HG03108 (cell line): ENCODE results near the gene APOL6.
"Not testable (repeated sequence)": the region's sequence is repeated elsewhere in the genome, so short reads cannot be mapped to it uniquely, and the experiment has no call there.

Source experiments
- ATAC-seq: cut with Tn5 transposase; IDR thresholded peaks from one replicate; pipeline ENCODE4 v1.9.1; 2021; ENCODE audit warnings: moderate library complexity; ENCODE audit not compliant: unreplicated experiment

The APOL6 gene

DNA sequence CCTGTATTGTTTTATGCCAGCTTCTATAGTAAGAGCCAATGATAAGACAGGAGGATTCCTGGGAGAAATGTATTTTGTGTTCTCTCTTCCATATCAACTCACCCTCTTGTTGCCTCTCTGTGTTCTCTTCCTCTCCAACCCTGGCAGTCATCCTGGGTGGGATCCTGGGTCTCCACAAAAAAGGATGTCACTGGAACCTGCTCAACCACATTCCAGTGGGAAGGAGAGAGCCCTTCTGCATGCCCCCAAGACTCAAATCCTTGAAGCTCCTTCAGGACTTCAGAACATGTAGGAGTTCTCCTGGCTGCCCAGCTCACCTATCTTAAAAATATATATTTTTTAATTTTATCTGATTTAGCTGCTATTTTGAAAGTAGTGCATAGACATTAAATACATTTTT, 26.1 kb downstream of the APOL6 start:
- ATAC-seq, result no peak

DNA sequence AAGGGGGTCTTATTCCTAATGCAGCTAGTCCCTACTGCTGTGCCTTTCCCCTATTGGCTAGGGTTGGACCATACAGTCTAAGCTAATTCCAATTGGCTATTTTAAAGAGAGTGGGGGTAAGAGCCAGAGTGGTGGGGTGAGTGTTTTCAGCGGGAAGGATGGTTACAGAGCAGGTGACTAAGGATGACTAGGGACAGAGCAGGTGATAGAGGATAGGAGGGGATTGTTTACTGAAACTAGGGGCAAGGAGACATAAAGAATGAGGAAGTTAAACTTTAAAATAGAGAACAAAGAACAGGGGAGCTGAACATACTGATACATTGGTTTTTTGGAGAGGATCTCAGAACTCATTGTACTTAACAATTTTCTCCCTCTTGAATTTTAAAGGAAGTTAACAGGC, 27.8 kb downstream of the APOL6 start:
- ATAC-seq, result not testable (repeated sequence)

DNA sequence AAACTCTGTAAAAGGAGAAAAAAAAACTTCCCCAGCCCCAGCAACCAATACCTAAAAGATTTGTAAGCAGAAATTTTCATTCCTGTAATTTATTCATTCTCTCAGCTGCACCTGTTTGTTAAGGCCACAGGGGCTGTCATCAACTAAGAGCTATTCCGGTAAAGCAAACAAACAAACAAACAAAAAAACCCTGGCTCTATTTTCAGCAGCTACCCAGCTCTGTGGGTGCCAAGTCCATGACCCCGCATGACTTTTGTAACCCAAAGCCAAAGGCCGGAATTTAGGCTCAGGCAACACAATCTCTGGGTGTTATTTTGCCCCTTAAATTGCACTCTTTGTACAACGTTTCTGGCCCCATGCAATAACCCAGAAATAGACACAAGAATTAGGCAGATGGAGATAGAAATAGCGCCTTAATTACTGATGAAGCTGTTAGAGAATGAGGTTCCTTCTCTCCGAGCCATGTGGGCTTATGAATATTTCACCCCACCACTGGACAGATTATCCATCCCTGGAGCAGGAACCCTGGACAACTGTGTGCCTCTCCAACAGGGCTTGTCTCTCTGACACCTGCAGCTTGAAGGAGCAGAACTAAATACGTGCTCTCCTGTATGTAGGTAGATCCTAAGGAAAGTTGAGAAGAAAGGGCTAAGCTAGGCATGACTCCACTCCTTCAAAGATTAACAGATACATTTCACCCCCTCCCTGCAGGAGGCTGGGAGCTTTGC, 29.4 kb downstream of the APOL6 start:
- no peak for ATAC-seq

DNA sequence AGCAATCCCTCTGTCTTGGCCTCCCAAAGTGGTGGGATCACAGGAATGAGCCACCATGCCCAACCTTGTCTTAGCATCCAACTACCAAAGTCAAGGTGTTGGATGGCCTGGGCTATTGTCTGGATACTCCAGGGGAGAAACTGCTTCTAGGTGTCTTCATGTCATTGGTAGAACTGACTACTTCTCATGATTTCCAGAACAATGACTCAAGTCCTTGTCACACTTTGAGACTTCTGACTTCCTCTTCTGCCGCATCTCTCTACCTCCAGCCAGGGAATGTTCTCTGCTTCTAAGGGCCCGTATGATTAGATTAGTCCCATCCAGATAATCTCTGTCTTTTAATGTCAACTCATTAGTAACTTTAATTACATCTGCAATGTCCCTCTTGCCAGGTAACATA, 30.6 kb downstream of the APOL6 start:
- no peak for ATAC-seq

DNA sequence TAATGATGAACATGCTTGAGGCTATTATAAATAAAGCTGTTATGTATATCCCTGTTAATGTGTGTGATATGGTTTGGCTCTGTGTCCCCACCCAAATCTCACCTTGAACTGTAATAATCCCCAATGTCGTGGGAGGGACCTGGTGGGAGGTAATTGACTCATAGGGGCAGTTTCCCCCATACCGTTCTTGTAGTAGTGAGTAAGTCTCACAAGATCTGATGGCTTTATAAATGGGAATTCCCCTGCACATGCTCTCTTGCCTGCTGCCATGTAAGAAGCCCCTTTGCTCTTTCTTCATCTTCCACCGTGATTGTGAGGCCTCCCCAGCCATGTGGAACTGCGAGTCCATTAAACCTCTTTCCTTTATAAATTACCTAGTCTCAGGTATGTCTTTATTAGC, 31.2 kb downstream of the APOL6 start:
- ATAC-seq, result not testable (repeated sequence)

DNA sequence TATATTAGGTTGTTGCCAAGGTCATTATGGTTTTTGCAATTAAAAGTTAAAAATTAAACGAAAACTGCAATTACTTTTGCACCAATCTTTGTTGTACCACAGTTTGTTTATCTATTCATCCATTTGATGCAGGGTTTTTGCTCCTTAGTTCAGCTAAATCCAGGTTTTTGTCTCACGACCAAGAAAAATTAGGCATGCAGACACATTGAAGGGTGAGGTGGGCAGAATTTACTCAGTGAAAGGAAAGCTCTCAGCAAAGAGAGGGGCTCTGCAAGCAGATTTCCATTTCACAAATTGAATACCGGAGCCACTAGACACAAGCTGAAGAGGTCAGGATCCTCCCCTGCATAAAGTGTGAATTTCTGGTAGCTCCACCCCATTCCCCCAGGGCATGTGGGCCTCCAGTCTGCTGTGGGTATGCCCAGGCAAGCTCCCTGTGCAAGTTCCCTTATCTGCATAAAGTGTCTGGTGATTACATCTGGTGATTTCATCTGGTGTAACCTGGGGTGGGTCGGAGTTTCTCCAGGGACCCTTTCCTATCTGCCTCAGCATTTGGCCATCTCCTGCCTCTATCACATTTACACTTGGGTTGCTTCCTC, 33.3 kb downstream of the APOL6 start:
- ATAC-seq, result no peak

DNA sequence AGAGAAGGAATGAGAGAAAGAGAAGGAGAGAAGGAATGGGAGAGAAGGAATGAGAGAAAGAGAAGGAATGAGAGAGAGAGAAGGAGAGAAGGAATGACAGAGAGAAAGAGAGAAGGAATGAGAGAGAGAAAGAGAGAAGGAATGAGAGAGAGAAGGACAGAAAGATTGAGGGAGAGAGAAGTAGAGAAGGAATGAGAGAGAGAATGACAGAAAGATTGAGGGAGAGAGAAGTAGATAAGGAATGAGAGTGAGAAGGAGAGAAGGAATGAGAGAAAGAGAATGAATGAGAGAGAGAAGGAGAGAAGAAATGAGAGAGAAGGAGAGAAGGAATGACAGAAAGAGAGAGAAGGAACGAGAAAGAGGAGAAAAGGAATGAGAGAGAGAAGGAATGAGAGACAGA, 35.3 kb downstream of the APOL6 start:
- no peak for ATAC-seq

DNA sequence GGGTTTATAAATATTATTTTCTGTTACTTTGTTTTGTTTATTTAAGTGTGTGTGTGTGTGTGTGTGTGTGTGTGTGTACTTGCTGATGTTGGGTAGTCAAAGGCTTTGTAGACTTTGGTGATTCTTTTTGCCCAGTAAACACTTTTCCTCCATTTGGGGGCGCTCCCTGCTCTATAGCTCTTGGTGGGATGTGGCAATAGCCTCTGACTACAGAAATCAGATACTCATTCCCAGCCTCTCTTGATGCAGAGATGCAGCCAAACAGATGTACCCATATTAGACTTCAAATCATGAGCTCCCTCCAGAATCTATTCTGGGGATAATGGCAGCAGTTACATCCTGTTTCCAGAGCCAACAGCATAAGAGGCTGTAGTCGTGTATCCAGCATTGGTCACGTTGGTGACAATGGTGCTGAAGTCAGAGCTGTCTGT, 36.0 kb downstream of the APOL6 start:
- no peak for ATAC-seq

DNA sequence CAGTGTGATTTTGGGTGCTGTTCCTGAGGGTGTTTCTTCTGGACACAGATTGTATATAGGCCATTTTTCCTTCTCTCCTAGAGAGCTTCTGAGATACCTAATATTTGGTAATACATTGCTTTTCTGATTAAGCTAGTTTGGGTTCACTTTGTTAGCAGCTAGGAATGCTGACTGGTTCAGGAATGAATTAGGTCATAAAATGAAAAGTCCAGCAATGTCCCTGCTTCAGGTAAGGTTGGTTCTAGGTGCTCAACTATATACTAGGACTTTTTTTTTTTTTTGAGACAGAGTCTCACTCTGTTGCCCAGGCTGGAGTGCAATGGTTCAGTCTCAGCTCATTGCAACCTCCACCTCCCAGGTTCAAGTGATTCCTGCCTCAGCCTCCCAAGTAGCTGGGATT, 36.5 kb downstream of the APOL6 start:
- no peak for ATAC-seq

DNA sequence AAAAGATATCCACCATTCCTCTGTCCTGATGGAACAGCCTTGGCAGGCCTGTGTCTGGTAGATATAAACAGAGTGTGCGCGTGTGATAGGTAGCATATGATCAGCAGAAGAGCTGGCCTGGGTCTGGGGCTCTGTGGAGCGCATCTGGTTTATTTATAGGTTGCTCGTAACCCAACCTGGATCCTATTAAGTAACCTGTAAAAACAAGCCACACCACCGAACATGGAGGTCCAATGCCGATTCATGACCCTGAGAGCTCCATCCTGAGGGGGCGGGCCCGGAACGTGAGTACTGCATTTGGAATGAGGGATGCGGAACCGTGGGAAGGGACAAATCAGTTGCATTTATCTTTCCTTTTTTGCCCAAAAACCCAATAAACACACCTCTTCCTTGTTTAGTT, 37.5 kb downstream of the APOL6 start:
- ATAC-seq, result no peak

DNA sequence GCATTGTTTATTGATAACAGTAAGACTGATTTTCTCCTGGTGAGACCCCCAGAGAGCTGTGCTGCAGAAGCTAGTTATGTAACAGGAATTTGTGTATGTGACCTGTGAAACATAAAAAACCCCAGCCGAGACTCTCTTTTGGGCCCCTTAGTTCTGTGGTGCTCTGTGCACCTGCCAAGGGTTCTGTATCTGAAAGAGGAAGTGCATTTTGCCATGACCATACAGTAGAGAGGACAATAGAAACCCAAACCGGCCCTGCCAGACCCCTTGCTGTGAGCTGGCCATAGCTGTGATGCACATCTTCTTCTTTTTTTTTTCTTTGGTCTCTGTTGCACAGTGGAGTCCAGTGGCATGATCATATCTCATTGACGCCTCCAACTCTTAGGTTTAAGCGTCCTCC, 38.1 kb downstream of the APOL6 start:
- no peak for ATAC-seq

DNA sequence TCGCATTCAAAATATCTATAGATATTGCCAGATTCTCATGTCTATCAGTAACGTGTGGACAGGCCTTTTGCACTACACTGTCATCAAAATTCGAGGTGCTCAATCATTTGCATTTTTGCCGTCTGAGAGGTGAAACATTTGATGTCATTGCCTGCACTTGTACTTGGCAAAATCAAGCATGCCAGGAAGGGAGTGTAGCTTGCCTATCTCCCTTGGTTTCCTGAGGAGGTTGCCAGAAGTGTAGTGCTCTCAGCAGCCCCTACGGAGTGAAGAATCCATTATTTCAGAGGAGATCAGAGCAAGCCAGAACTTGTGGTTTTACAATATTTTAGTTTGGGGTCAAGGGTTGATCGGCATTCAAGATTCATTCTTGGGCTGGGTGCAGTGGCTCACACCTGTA, 39.2 kb downstream of the APOL6 start:
- ATAC-seq, result no peak

DNA sequence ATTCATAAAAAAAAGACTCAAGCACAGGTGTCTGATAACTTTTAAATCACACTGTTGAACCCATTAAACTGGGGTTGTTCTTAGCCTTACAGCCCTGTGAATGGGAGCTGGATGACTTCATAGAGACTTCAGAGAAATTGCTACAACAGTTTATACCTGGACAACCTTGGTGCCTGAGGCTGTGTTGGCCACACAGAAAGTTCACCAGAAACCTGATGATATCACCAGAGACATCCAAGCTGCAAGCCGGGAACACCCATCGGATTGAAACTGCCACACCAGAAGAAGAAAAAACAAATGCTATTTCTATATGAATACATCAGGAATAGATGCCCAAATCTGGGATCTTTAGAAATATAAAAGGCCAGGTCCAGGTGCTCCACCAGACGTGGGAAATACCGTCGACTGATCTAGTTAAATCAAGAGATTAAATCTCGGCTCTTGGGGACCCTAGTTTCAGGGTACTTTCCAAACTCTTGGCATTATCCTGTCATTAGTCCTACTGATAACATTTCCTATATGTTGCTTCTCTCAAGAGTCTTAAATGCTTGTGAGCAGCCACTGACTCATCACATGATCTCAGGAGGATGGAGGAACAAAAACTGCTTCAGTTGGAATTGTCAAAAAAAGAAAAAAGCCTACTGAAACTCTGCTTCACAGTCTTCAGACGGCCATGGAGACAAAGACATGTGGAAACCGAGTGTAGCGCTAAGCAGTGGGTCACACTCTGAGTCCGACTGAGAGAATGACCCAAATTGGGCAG, 40.8 kb downstream of the APOL6 start:
- ATAC-seq, result no peak

DNA sequence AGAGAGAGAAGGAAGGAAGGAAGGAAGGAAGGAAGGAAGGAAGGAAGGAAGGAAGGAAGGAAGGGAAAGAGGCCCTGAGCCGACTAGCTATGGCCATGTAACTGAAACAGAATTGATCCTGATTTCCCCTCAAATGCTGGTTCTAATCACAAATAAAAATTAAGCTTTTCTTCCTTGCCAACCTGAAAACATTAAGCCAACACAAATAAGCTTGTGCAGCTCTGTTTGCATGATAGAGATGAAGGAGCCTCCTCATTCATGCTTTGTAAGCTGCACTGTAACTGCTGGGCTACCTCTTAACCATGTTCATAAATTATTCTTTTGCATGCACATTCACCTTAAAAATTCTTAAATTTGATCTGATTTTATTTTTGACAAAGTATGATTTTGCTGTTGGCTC, 41.8 kb downstream of the APOL6 start:
- no peak for ATAC-seq

DNA sequence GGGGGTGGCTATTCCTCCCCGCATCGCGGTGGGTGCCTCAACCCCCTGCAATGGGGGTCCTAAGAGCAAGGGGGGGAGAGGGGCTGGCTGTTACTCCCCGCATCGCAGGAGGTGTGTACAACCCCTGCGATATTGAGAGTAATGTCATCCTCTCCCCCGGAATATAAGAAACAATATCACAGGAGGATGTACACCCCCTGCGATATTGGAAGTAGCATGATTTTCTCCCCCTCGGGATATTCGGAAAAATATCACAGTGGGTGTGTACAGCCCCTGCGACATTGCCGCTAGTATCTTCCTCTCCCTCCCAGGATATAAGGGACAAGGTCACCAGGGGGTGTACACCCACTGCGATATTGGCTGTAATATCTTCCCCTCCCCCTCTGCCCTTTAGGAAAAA, 47.0 kb downstream of the APOL6 start:
- ATAC-seq, result no peak

DNA sequence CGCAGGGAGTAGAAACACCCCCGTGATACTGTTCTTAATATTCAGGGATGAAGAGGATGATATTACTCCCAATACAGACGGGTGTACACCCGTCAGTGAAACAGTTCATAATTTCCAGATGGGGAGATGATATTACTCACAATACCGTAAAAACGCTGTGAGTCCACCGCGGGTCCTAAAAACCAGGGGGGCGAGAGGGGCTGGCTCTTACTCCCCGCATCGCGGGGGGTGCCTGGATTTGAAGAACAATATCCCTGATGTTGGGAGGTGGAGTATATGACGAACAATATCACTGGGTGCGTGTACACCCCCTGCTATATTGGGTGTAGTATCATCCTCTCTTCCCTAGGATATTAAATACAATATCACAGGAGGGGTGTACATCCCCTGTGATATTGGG, 48.9 kb downstream of the APOL6 start:
- ATAC-seq, result no peak

DNA sequence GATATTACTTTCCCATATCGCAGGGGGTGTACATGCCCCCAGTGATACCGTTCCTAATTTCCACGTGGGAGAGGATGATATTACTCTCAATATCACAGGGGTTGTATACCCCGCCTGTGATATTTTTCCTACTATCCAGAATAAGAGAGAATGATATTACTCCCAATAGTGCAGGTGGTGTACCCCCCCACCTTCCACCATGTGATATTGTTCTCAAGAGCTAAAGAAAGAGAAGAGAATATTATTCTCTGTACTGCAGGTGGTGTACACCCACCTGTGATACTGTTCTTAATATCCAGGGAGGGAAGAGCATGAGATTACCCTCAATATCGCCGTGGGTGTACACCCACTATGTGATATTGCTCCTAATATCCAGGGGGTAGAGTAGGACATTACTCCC, 51.6 kb downstream of the APOL6 start:
- not testable (repeated sequence) for ATAC-seq

DNA sequence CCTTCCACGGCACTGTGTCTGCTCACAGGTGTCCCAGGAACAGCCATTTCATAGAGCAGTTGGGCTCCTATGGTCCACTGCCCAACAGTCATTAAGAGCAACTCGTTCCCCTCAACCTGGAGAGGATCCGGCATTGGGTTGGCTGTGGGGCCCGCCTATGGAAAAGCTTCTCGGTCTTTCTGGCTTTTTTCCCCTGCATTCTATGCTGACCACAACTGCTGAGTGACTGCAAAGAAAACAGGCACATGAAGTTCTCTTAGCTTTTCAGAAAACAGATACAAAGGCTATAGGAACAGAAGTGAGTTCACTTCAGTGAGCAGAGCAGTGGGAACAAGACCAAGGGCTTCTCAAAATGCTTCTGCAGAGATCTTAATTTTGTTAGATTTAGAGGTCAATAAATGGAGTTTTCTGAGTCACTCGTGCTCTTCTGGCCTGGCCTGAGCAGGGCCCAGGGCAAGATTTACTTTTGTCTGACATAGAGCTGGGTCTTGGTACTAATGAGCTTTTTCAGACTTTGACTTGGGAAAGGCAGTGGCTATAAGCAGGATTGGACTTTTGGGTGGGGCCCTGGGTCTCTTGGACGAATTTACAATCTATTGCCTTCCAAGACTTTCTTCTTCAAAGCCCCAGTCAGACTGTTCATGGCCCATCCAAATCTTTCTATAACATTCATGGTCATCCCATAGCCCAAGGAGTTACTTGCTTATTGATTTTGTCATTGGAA, 55.8 kb downstream of the APOL6 start:
- no peak for ATAC-seq

DNA sequence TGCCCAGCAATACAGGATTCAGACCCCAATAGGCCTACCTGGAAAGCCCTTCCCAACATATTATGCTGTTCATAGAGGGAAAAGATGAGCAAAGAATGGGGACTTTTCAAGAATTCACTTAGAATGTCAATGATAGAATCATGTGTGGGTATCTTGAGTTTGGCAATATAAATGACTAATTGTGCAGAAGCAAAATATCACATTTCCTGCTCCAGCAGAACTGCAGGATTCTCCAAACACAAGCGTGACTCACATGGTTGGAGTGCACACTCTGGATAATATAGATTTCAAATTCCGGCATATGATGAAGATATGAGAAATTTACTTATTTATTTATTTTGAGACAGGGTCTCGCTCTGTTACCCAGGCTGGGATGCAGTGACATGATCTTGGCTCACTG, 56.9 kb downstream of the APOL6 start:
- ATAC-seq, result no peak

DNA sequence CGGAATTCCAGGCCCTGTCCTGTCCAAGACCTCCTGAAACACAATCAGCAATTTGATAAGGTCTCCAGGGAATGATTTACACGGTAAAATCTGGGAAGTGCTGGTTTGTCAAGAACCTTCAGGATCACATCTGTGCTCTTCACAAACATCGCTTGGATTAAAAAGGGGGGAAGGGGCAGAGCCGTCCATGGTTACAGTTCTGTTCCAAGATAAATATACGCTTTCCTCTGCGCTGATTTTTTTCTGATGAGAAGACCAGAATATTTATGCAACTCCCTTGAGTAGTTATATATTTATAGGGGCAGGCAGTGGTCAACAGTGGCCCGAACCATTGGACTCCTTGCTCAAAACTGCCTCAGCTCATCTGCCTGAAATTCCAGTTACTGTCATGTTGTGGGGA, 60.2 kb downstream of the APOL6 start:
- ATAC-seq, result no peak

DNA sequence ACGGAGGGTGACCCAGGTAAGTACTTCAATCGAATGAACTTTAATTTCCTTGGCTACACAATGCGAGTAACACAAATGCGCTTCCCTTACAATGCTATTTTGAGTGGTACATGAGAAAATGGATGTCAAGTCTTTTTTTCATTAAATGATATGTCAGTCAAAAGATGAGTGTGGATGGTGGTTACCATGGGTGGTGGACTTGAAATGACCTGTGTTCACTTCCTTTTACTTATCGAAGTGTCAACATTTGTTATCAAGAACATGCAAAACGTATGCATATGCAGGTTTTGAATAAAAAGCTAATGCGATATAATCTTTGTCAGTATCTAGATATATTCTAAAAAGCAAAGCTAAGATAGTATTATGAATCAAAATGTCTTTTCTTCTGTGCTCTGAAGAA, 60.7 kb downstream of the APOL6 start:
- ATAC-seq, result no peak

DNA sequence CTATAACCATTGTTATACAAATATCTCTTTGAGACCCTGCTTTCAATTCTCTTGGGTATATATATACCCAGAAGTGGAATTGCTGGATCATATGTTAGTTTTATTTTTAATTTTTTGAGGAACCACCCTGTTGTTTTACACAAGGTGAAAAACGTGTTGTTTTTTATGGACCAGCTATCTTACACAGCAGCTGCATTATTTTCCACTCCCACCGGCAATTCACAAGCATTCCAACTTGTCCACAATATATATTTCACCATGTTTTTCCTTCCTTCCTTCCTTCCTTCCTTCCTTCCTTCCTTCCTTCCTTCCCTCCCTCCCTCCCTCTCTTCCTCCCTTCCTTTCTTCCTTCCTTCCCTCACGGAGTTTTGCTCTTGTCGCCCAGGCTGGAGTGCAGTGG, 63.1 kb downstream of the APOL6 start:
- ATAC-seq, result no peak
